ENCODE measurements around the gene SLC6A19.
"Not testable (repeated sequence)": the region's sequence is repeated elsewhere in the genome, so short reads cannot be mapped to it uniquely, and the experiment has no call there.

The SLC6A19 gene

GRCh38 chr5:1226231-1226630 lies 24.8 kb downstream of the SLC6A19 start:
- DNase-seq = no peak

- DNase-seq = no peak
These were observed 25.6 kb downstream of the SLC6A19 start for GRCh38 chr5:1226839-1227581.

- DNase-seq = no peak
These were observed 26.3 kb downstream of the SLC6A19 start for GRCh38 chr5:1227667-1228066.

GRCh38 chr5:1228120-1228519 lies 26.7 kb downstream of the SLC6A19 start:
- DNase-seq = no peak

- not testable (repeated sequence) for DNase-seq
These were observed 27.6 kb downstream of the SLC6A19 start for GRCh38 chr5:1229023-1229422.

GRCh38 chr5:1229822-1230221 lies 28.4 kb downstream of the SLC6A19 start:
- no peak for DNase-seq

GRCh38 chr5:1230551-1230950 lies 29.2 kb downstream of the SLC6A19 start:
- no peak for DNase-seq

- DNase-seq = no peak
These were observed 30.0 kb downstream of the SLC6A19 start for GRCh38 chr5:1231354-1231905.

- DNase-seq = no peak
These were observed 31.4 kb downstream of the SLC6A19 start for GRCh38 chr5:1232780-1233179.

GRCh38 chr5:1235379-1235778 lies 34.0 kb downstream of the SLC6A19 start:
- DNase-seq = no peak

GRCh38 chr5:1235838-1236237 lies 34.4 kb downstream of the SLC6A19 start:
- DNase-seq = no peak

- no peak for DNase-seq
These were observed 38.3 kb downstream of the SLC6A19 start for GRCh38 chr5:1239505-1240251.

GRCh38 chr5:1240496-1241260 lies 39.3 kb downstream of the SLC6A19 start:
- DNase-seq = no peak

- DNase-seq = no peak
These were observed 40.2 kb downstream of the SLC6A19 start for GRCh38 chr5:1241509-1242080.

GRCh38 chr5:1242733-1243486 lies 41.5 kb downstream of the SLC6A19 start:
- DNase-seq = no peak

- no peak for DNase-seq
These were observed 42.2 kb downstream of the SLC6A19 start for GRCh38 chr5:1243487-1244130.

GRCh38 chr5:1244255-1244654 lies 42.9 kb downstream of the SLC6A19 start:
- DNase-seq = no peak

- no peak for DNase-seq
These were observed 43.6 kb downstream of the SLC6A19 start for GRCh38 chr5:1244976-1245375.

- no peak for DNase-seq
These were observed 44.6 kb downstream of the SLC6A19 start for GRCh38 chr5:1245905-1246576.

- no peak for DNase-seq
These were observed 45.5 kb downstream of the SLC6A19 start for GRCh38 chr5:1246711-1247431.
